HG03025 (cell line): ENCODE measurements around the gene TNFSF12.

Experiments used
- ATAC-seq: cut with Tn5 transposase; IDR thresholded peaks from one replicate; pipeline ENCODE4 v1.9.1; 2021; ENCODE audit warnings: mild to moderate bottlenecking, moderate library complexity; ENCODE audit not compliant: unreplicated experiment, low FRiP score

The TNFSF12 gene

DNA sequence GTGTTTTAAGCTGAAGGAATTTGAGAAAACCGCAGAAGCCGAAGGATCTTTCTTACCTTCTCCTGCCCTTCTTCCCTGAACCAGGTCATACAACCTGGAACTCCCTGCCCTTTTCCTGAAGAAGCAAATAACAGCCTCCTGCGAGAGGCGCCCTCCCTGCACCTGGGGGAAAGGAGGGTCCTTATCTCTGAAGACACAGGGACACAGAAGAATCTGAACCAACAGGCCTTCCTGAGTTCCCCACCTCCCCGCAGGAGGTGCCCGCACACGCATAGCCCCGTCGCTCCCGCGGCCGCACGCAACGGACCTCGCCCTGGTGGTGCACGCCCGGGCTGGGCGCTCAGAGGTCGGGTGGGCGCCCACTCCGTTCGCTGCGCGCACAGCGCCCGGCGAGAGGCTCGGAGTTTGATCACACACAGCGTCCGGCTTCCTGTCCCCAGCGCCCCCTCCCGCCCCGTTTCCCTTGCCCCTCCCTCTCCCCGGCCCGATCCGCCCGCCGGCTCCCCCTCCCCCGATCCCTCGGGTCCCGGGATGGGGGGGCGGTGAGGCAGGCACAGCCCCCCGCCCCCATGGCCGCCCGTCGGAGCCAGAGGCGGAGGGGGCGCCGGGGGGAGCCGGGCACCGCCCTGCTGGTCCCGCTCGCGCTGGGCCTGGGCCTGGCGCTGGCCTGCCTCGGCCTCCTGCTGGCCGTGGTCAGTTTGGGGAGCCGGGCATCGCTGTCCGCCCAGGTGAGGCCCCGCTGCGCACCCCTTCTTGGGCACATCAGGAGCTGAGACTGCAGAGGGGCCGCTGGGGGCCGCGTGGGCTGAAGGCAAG lies at the start of gene TNFSF12:
TSS of gene TNFSF12 (plus strand) at position 474 of the 816 bp plus-strand sequence. CDS start at position 570, 96 bp downstream.
- ATAC-seq: no peak

- no peak for ATAC-seq
Measured at GRCh38 chr17:7499161-7499560, 49.7 kb upstream of the TNFSF12 start.

- no peak for ATAC-seq
Measured at GRCh38 chr17:7501729-7502128, 47.1 kb upstream of the TNFSF12 start.

- no peak for ATAC-seq
Measured at GRCh38 chr17:7502171-7502847, 46.5 kb upstream of the TNFSF12 start.

DNA sequence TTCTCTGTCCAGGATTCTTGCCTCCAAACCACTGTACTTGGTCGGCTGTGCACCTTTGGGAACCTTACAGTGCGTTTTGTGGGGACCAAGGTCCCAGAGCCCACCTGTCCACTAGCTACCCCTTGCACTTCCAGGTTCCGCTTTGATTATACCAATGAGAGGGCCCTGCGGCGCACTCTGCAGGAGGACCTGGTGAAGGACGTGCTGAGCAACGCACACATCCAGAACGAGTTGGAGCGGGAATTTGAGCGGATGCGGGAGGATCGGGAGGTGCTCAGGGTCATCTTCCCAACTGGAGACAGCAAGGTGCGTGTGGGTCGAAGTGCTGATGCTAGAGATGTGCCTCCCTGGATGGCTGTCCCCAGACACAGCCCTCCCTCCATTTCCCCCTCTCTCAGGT lies 45.9 kb upstream of the TNFSF12 start:
- ATAC-seq: no peak

DNA sequence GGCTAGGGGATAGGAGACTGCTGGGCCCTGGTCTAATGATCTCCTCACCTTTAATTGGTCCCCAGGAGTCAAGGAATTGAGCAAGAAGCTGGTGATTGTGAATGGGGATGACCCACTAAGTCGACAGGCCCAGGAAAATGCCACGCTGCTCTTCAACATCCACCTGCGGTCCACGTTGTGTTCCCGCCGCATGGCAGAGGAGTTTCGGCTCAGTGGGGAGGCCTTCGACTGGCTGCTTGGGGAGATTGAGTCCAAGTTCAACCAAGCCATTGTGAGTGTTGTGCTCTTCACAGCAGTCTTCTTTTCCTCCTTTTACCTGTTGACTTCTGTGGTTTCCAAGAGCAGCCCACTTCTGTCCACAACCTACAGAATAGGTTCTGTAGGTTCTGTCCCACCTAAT lies 45.3 kb upstream of the TNFSF12 start:
- no peak for ATAC-seq

GRCh38 chr17:7508145-7508544 lies 40.7 kb upstream of the TNFSF12 start:
- ATAC-seq: no peak

DNA sequence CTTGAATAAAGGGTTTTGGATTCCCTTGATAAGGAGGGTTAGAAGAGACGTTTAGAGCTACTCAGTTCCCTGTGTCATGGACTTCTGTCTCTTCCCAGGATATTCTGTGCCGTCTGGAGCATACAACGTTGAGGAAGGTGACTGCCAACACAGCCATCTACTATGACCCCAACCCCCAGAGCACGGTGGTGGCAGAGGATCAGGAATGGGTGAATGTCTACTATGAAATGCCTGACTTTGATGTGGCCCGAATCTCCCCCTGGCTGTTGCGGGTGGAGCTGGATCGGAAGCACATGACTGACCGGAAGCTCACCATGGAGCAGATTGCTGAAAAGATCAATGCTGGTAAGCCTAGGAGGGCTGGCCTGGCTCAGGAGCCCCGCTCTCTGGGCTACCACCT lies 40.0 kb upstream of the TNFSF12 start:
- ATAC-seq: no peak

DNA sequence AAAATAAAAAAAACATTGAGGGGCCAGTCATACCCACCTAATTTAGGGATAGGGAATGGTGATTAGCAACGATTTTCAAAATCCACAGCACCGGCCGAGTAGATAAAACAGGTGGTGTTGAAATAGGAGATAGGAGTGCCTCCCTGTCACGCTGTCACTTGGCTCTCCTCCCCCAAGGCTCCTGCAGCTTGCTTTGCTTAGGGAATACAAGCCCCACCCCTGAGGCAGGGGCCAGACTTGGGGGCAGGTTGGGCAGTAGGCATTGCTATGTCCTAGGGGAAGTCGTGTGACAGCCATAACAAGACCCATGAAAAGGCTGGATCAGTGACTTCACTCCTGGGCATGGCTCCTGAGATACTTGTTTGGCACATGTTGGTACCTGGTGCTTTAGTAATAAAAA lies 38.9 kb upstream of the TNFSF12 start:
- no peak for ATAC-seq

- ATAC-seq: no peak
Measured at GRCh38 chr17:7511108-7511507, 37.8 kb upstream of the TNFSF12 start.

- no peak for ATAC-seq
Measured at GRCh38 chr17:7512105-7512504, 36.8 kb upstream of the TNFSF12 start.

DNA sequence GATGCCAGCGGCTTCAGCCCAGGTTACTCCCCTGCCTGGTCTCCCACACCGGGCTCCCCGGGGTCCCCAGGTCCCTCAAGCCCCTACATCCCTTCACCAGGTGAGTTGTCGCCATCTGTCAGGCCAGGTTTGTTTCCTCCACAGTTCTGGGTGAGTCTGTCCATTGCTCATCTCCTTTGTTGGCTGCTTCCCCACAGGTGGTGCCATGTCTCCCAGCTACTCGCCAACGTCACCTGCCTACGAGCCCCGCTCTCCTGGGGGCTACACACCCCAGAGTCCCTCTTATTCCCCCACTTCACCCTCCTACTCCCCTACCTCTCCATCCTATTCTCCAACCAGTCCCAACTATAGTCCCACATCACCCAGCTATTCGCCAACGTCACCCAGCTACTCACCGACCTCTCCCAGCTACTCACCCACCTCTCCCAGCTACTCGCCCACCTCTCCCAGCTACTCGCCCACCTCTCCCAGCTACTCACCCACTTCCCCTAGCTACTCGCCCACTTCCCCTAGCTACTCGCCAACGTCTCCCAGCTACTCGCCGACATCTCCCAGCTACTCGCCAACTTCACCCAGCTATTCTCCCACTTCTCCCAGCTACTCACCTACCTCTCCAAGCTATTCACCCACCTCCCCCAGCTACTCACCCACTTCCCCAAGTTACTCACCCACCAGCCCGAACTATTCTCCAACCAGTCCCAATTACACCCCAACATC lies 35.9 kb upstream of the TNFSF12 start:
- no peak for ATAC-seq

DNA sequence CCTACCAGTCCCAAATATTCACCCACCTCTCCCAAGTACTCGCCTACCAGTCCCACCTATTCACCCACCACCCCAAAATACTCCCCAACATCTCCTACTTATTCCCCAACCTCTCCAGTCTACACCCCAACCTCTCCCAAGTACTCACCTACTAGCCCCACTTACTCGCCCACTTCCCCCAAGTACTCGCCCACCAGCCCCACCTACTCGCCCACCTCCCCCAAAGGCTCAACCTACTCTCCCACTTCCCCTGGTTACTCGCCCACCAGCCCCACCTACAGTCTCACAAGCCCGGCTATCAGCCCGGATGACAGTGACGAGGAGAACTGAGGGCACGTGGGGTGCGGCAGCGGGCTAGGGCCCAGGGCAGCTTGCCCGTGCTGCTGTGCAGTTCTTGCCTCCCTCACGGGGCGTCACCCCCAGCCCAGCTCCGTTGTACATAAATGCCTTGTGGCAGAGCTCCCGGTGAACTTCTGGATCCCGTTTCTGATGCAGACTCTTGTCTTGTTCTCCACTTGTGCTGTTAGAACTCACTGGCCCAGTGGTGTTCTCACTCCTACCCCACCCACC lies 34.9 kb upstream of the TNFSF12 start:
- no peak for ATAC-seq

DNA sequence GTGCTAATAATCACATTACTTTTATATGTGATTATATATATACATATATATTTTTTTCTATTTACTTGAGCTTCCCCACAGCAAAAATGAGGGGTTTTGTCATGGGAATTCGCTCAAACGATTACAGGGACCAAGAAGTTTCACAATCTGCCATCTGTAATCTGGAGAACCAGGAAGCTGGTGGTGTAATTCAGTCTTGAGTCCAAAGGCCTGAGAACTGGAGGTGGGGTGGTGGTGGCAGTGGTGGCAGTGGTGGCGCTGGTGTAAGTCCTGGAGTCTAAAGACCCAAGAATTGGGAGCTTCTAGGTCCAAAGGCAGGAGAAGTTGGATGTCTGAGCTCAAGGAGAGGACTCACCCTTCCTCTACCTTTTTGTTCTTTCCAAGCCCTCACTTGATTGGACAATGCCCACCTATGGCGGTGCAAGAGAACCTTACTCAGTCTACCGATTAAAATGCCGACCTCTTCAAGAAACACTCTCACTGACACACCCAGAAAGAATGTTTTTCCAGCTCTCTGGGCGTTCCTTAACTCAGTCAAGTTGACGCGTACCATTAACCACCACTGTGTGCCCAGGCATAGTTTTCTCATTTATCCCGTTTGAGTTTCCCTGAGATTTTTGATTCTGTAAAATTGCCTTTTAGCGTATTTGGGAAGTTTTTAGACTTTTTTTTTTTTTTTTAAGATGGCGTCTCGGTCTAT lies 32.8 kb upstream of the TNFSF12 start:
- ATAC-seq: no peak

GRCh38 chr17:7523033-7523432 lies 25.8 kb upstream of the TNFSF12 start:
- no peak for ATAC-seq

- no peak for ATAC-seq
Measured at GRCh38 chr17:7528842-7529241, 20.0 kb upstream of the TNFSF12 start.

GRCh38 chr17:7530023-7530900 lies 18.6 kb upstream of the TNFSF12 start:
- no peak for ATAC-seq

DNA sequence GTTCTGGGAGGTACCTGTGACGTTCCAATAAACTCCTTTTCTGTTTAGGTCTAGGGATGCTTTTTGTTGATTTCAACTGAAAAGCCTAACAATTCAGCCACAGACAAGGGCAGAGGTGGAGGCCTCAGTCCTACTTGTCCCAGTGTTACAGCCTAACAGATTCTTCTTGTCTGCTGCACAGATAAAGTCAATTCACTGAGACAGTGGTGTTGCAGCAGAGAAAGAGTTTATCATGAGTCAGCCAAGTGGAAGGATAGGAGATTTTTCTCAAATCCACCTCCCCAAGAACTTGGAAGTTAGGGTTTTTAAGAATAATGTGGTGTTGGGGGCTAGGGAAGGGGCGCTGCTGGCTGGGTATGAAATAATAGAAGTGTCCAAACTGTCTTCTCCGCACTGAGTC lies 10.8 kb upstream of the TNFSF12 start:
- ATAC-seq: no peak

DNA sequence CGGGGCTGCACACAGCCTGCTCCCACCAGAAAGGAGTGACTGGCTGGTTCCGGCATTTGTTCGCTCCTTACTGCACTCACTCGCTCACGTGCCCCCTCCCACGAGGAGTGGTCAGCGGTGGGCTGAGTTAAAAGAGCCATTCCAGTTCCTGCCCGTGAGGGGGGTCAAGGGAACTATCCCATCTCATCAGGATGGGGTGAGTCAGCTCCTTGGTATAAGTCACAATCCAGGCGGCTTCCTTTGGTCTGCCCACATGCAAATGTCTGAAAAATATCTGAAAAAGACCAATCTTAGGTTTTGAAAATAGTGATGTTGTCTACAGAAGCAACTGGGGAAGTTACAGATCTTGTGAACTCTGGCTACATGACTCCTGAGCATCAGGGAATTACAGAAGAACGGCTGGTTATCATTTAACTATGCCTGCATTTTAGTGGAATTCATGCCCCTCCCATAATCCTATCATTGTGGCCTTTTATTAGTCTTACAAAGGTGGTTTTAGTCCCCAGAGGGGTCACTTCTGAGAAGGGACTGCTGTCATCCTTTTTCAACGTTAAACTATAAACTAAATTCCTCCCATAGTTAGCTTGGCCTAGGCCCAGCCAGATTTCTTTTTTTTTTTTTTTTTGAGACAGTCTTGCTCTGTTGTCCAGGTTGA lies 9.8 kb upstream of the TNFSF12 start:
- ATAC-seq: no peak
